ENCODE data around the gene THADA.

Gene THADA

GRCh38 chr2:43424262-43425207 lies 171.3 kb downstream of the THADA start:
- no peak for TF ChIP-seq CTCF (conservative IDR thresholded peaks at IDR 0.05; ENCODE audit: low read length)
- H3K4me3 ChIP-seq (ENCODE audit: low read length) = no peak overlapping the region
- DNase-seq (ENCODE audit: low read depth) = peak; percentile 80

GRCh38 chr2:43423941-43424261 lies 171.9 kb downstream of the THADA start:
- H3K4me3 ChIP-seq (ENCODE audit: low read length) = no peak overlapping the region
- TF ChIP-seq CTCF (conservative IDR thresholded peaks at IDR 0.05; ENCODE audit: low read length) = no peak
- DNase-seq (ENCODE audit: low read depth) = no peak

- no peak for DNase-seq (ENCODE audit: low read depth)
- TF ChIP-seq CTCF (conservative IDR thresholded peaks at IDR 0.05; ENCODE audit: low read length) = no peak
- no peak overlapping the region for H3K4me3 ChIP-seq (ENCODE audit: low read length)
These were observed 174.6 kb downstream of the THADA start for GRCh38 chr2:43421194-43421593.

GRCh38 chr2:43420389-43420801 lies 175.4 kb downstream of the THADA start:
- no peak for DNase-seq (ENCODE audit: low read depth)
- no peak overlapping the region for H3K4me3 ChIP-seq (ENCODE audit: low read length)
- TF ChIP-seq CTCF (conservative IDR thresholded peaks at IDR 0.05; ENCODE audit: low read length) = no peak

GRCh38 chr2:43419876-43420275 lies 176.0 kb downstream of the THADA start:
- TF ChIP-seq CTCF (conservative IDR thresholded peaks at IDR 0.05; ENCODE audit: low read length) = no peak
- H3K4me3 ChIP-seq (ENCODE audit: low read length) = no peak overlapping the region
- DNase-seq (ENCODE audit: low read depth) = no peak

- DNase-seq (ENCODE audit: low read depth) = no peak
- TF ChIP-seq CTCF (conservative IDR thresholded peaks at IDR 0.05; ENCODE audit: low read length) = no peak
- no peak overlapping the region for H3K4me3 ChIP-seq (ENCODE audit: low read length)
These were observed 176.6 kb downstream of the THADA start for GRCh38 chr2:43419243-43419642.

- no peak for TF ChIP-seq CTCF (conservative IDR thresholded peaks at IDR 0.05; ENCODE audit: low read length)
- no peak for DNase-seq (ENCODE audit: low read depth)
- H3K4me3 ChIP-seq (ENCODE audit: low read length) = no peak overlapping the region
These were observed 177.2 kb downstream of the THADA start for GRCh38 chr2:43418680-43419079.

Measured in AG10803 (cell line).